HepG2 (cell line): ENCODE results near the gene GCDH. TPM values are rescaled to one million over a fixed set of nuclear protein-coding genes. Genes with fewer than 3 reads are reported as not detected.

ENCODE experiments used
- ATAC-seq: fragments of 200-7000 bp; cut with Tn5 transposase; 3 replicates; pipeline ENCODE4 v1.9.1; 2020; ENCODE audit warnings: mild to moderate bottlenecking, moderate library complexity
- BruUV-seq: library from RNA; stranded (reverse); fragments of 400-500 nt; replicated peaks from 2 replicates; lab custom pipeline; 2021; lab: Mats Ljungman, UMichigan
- CTCF ChIA-PET: fragments of 300-600 bp; formaldehyde crosslinking; extraction: SDS; loops from one replicate; lab custom pipeline; 2021; ENCODE audit warnings: low total read pairs, inconsistent platforms, low intra/inter-chr PET ratio; lab: Yijun Ruan, JAX
- POLR2A ChIA-PET: fragments of 350-600 bp; sonication (Branson Sonifier 250); formaldehyde crosslinking; loops from one replicate; lab custom pipeline; 2020; ENCODE audit warnings: antibody characterized with exemption, inconsistent platforms; lab: Yijun Ruan, JAX
- DNase-seq: peaks from one replicate; pipeline ENCODE4 v3.0.0-alpha.2; 2015; ENCODE audit warnings: low spot score
- FAIRE-seq: peaks from 3 replicates; lab custom pipeline; 2011; peaks lifted over from hg19 to GRCh38; lab: Jason Lieb, UNC
- H2AFZ ChIP-seq: one replicate; pipeline ENCODE4 v1.6.1; 2011; ENCODE audit warnings: low read length, inconsistent platforms
- H3K27ac ChIP-seq: fragments of 300-600 bp; 3 replicates; pipeline ENCODE4 v1.8.0; 2011; ENCODE audit warnings: mixed run types, mild to moderate bottlenecking, mixed read lengths, low read length, inconsistent platforms; ENCODE audit not compliant: insufficient read depth; ENCODE audit errors: extremely low read length
- H3K27me3 ChIP-seq, 2 experiments: fragments of 200-600 bp in 1 of 2; 2 replicates in 1 of 2; 3 replicates in 1 of 2; pipeline versions ENCODE4 v1.6.0 to v1.8.0; 2011; ENCODE audit warnings: low read length in 2 of 2, mild to moderate bottlenecking in 2 of 2, moderate library complexity in 2 of 2, inconsistent platforms in 1 of 2; ENCODE audit not compliant: insufficient read depth in 2 of 2, control insufficient read depth in 1 of 2
- H3K36me3 ChIP-seq, 2 experiments: fragments of 200-600 bp in 1 of 2; replicated peaks in 1 of 2; 2 replicates in 1 of 2; 3 replicates in 1 of 2; pipeline versions ENCODE4 v1.5.1 to v1.8.0; 2011; ENCODE audit warnings: low read length in 2 of 2, inconsistent platforms in 1 of 2; ENCODE audit not compliant: insufficient read depth in 2 of 2, control insufficient read depth in 1 of 2
- H3K4me1 ChIP-seq: 2 replicates; pipeline ENCODE4 v1.5.1; 2012; ENCODE audit warnings: low read length, inconsistent platforms; ENCODE audit not compliant: insufficient read depth
- H3K4me2 ChIP-seq: 2 replicates; pipeline ENCODE4 v1.6.0; 2011; ENCODE audit warnings: low read depth, low read length, inconsistent platforms
- H3K4me3 ChIP-seq, 3 experiments: fragments of 200-600 bp in 1 of 3; sonication (generic), shearing (Covaris generic) in 1 of 3; replicated peaks in 1 of 3; 2 replicates each; pipeline ENCODE4 v1.5.1; 2011 to 2016; ENCODE audit warnings: low read length in 3 of 3, inconsistent platforms in 2 of 3, low read depth in 2 of 3, mild to moderate bottlenecking in 2 of 3, control low read depth in 1 of 3, mixed read lengths in 1 of 3; ENCODE audit not compliant: insufficient read depth in 1 of 3
- H3K79me2 ChIP-seq: one replicate; pipeline ENCODE4 v1.6.1; 2011; ENCODE audit warnings: low read length, inconsistent platforms; ENCODE audit not compliant: insufficient read depth
- H3K9ac ChIP-seq: 2 replicates; pipeline ENCODE4 v1.6.0; 2011; ENCODE audit warnings: mild to moderate bottlenecking, low read depth, low read length, inconsistent platforms; ENCODE audit not compliant: insufficient read depth
- H3K9me3 ChIP-seq: 2 replicates; pipeline ENCODE4 v1.5.1; 2012; ENCODE audit warnings: mild to moderate bottlenecking, low read length
- H4K20me1 ChIP-seq: 2 replicates; pipeline ENCODE4 v1.6.0; 2011; ENCODE audit warnings: inconsistent platforms, mild to moderate bottlenecking, low read length, moderate library complexity; ENCODE audit not compliant: insufficient read depth
- IKZF5 ChIP-seq: IDR thresholded peaks from 2 replicates; pipeline ENCODE4 v1.6.1; 2018; ENCODE audit warnings: missing genetic modification reagents, mild to moderate bottlenecking, missing compliant biosample characterization
- MAX ChIP-seq: IDR thresholded peaks from 2 replicates; pipeline ENCODE4 v1.6.1; 2012; ENCODE audit warnings: inconsistent platforms
- NCOA5 ChIP-seq: sonication (generic); formaldehyde crosslinking; IDR thresholded peaks from 2 replicates; pipeline ENCODE4 v1.4.0; 2020; ENCODE audit warnings: missing genetic modification reagents
- PITX1 ChIP-seq: sonication (generic); formaldehyde crosslinking; IDR thresholded peaks from 2 replicates; pipeline ENCODE4 v1.5.1; 2020; ENCODE audit warnings: mild to moderate bottlenecking, missing genetic modification reagents
- ZFAT ChIP-seq: sonication (generic); formaldehyde crosslinking; conservative IDR thresholded peaks from 2 replicates; pipeline ENCODE4 v1.8.1; 2023; ENCODE audit warnings: missing genetic modification reagents, inconsistent platforms
- WGBS: methylation state at CpG from one replicate; pipeline ENCODE4 v1.1.6; 2017; ENCODE audit warnings: low lambda C conversion rate; 5-methylcytosine and 5-hydroxymethylcytosine counted together
- in situ Hi-C: cut with HindIII; loops from 2 replicates; pipeline ENCODE4 v1.10.0; 2017; ENCODE audit warnings: low pct_unique_long_range_greater_than_20kb; ENCODE audit not compliant: extremely low pct_ligation_motif_present
- intact Hi-C: fragments of 100-400 bp; cut with micrococcal nuclease; formaldehyde crosslinking; loops from one replicate; pipeline ENCODE4 v1.10.0; 2022; ENCODE audit not compliant: unreplicated experiment
- polyA plus RNA-seq, 8 experiments: library from polyadenylated mRNA; depleted of rRNA in 3 of 8; stranded (reverse) in 7 of 8; unstranded in 1 of 8; fragments of >200 nt; fragmentation: Illumina TruSeq in 4 of 8; extraction: Trizol in 4 of 8; gene quantifications; 2 replicates each; pipeline versions ENCODE4 v1.2.1 to v1.2.3, GENCODE V29; 2011 to 2016; ENCODE audit warnings: low read depth in 4 of 8, missing spikeins in 1 of 8, mixed read lengths in 1 of 8; ENCODE audit not compliant: insufficient read depth in 1 of 8
- total RNA-seq, 5 experiments: library from RNA; depleted of rRNA; stranded (reverse); fragments of >200 nt; fragmentation: Illumina TruSeq; extraction: Trizol; gene quantifications; 2 replicates each; pipeline ENCODE4 v1.2.3, GENCODE V29; 2016; ENCODE audit warnings: low read depth in 1 of 5

The GCDH gene
- total and polyA plus RNA-seq, 2 of the 13 experiments (the other 11 are each of a cell fraction or from before 2014, with no cell fraction given), result 15.1 to 38.0 TPM

- no peak overlapping the region for H3K27ac ChIP-seq
- H3K36me3 ChIP-seq, result no peaks in the 10 kb centered on the region
- H3K79me2 ChIP-seq, result no peaks in the 10 kb centered on the region
- DNase-seq (no peak), ATAC-seq (no peak), FAIRE-seq (no peak)
- intact Hi-C loops, result no loop called here
- no peaks in the 10 kb centered on the region for H4K20me1 ChIP-seq
- no peaks in the 10 kb centered on the region for H3K9me3 ChIP-seq
- no peak for TF ChIP-seq MAX
- TF ChIP-seq PITX1, result no peak
- TF ChIP-seq IKZF5 (CRISPR knock-in tag), result no peak
- TF ChIP-seq NCOA5 (CRISPR knock-in tag), result no peak
- no peak for TF ChIP-seq ZFAT (CRISPR knock-in tag)
- ChIA-PET POLR2A (interaction anchor here (1.1 to 1.4 kb wide), 3 partner anchors 13 to 19 kb away, joined by 3 to 4 read pairs (median 3); partner anchors contain the start of gene GCDH), CTCF (no interaction called here)
- no peaks in the 10 kb centered on the region for H3K4me1 ChIP-seq
- no peak overlapping the region for H2AFZ ChIP-seq
- no peak overlapping the region for H3K4me2 ChIP-seq
- no peaks in the 10 kb centered on the region for H3K27me3 ChIP-seq
- BruUV-seq, result no TSS peak
- in situ Hi-C loops, result no loop called here
- WGBS, result 90% methylated on average over 5 of the region's 5 CpGs
- H3K9ac ChIP-seq, result no peak overlapping the region
- no peak overlapping the region for H3K4me3 ChIP-seq
Observed at GRCh38 chr19:12872255-12872654, 18.7 kb upstream of the GCDH start.
